Parathyroid adenoma (tissue), 2 donors: Measurements from ENCODE around the gene CHST10.

Source experiments
- H2AFZ ChIP-seq: fragments of 300-600 bp; sonication (generic); one replicate; pipeline ENCODE4 v1.7.0; 2017; ENCODE audit warnings: antibody characterized with exemption, mild to moderate bottlenecking
- H3K27ac ChIP-seq: fragments of 300-600 bp; sonication (generic); one replicate; pipeline ENCODE4 v1.7.0; 2017
- H3K27me3 ChIP-seq: fragments of 300-600 bp; sonication (generic); one replicate; pipeline ENCODE4 v1.7.0; 2017; ENCODE audit warnings: low read length; ENCODE audit not compliant: control insufficient read depth, insufficient read depth
- H3K36me3 ChIP-seq: fragments of 300-600 bp; sonication (generic); one replicate; pipeline ENCODE4 v1.7.0; 2017; ENCODE audit warnings: low read length; ENCODE audit not compliant: control insufficient read depth, insufficient read depth
- H3K4me1 ChIP-seq: fragments of 300-600 bp; sonication (generic); one replicate; pipeline ENCODE4 v1.7.0; 2017; ENCODE audit warnings: control low read depth
- H3K4me2 ChIP-seq: fragments of 300-600 bp; sonication (generic); one replicate; pipeline ENCODE4 v1.7.0; 2017; ENCODE audit warnings: low read length
- H3K4me3 ChIP-seq: fragments of 300-600 bp; sonication (generic); one replicate; pipeline ENCODE4 v1.7.0; 2017; ENCODE audit warnings: low read depth, low read length
- H3K79me2 ChIP-seq: fragments of 300-600 bp; sonication (generic); one replicate; pipeline ENCODE4 v1.7.0; 2017; ENCODE audit warnings: control low read depth
- H3K9ac ChIP-seq: fragments of 300-600 bp; sonication (generic); one replicate; pipeline ENCODE4 v1.7.0; 2017; ENCODE audit warnings: mild to moderate bottlenecking
- H3K9me3 ChIP-seq: fragments of 300-600 bp; sonication (generic); one replicate; pipeline ENCODE4 v1.7.0; 2017; ENCODE audit warnings: low read length; ENCODE audit not compliant: control insufficient read depth
- CTCF ChIP-seq: fragments of 300-600 bp; sonication (generic); IDR thresholded peaks from one replicate; pipeline ENCODE4 v1.7.0; 2017; ENCODE audit warnings: antibody characterized with exemption, mild to moderate bottlenecking
- donor health status: primary hyperparathyroidism.

Gene CHST10

GRCh38 chr2:100423631-100424030 is 6.2 kb upstream of the CHST10 start:
- no peak for TF ChIP-seq CTCF
- Histone ChIP-seq H3K9ac (no peak overlapping the region), H2AFZ (no peak overlapping the region), H3K4me2 (no peak overlapping the region), H3K27ac (no peak overlapping the region), H3K36me3 (no peaks in the 10 kb centered on the region), H3K9me3 (no peaks in the 10 kb centered on the region), H3K4me3 (no peak overlapping the region), H3K27me3 (no peaks in the 10 kb centered on the region), H3K79me2 (no peaks in the 10 kb centered on the region), H3K4me1 (no peaks in the 10 kb centered on the region)

GRCh38 chr2:100422320-100423055 is 5.0 kb upstream of the CHST10 start:
- H3K9me3 ChIP-seq: no peaks in the 10 kb centered on the region
- H3K27me3 ChIP-seq: no peaks in the 10 kb centered on the region
- TF ChIP-seq CTCF: peak; percentile 48
- no peak overlapping the region for H3K9ac ChIP-seq
- no peak overlapping the region for H2AFZ ChIP-seq
- no peak overlapping the region for H3K4me3 ChIP-seq
- no peaks in the 10 kb centered on the region for H3K4me1 ChIP-seq
- no peaks in the 10 kb centered on the region for H3K79me2 ChIP-seq
- H3K36me3 ChIP-seq: no peaks in the 10 kb centered on the region
- H3K27ac ChIP-seq: no peak overlapping the region
- no peak overlapping the region for H3K4me2 ChIP-seq

- Histone ChIP-seq H3K27me3 (no peaks in the 10 kb centered on the region), H3K79me2 (no peaks in the 10 kb centered on the region), H3K36me3 (no peaks in the 10 kb centered on the region), H3K4me3 (no peak overlapping the region), H3K9me3 (no peaks in the 10 kb centered on the region), H3K4me2 (no peak overlapping the region), H2AFZ (no peak overlapping the region), H3K4me1 (no peaks in the 10 kb centered on the region), H3K9ac (no peak overlapping the region), H3K27ac (no peak overlapping the region)
- no peak for TF ChIP-seq CTCF
Observed at GRCh38 chr2:100419915-100420314, 2.4 kb upstream of the CHST10 start.

- H3K36me3 ChIP-seq: no peaks in the 10 kb centered on the region
- H2AFZ ChIP-seq: no peak overlapping the region
- H3K4me2 ChIP-seq: no peak overlapping the region
- no peak for TF ChIP-seq CTCF
- H3K79me2 ChIP-seq: peaks cover under 1% of the 10 kb centered on the region
- H3K9me3 ChIP-seq: no peaks in the 10 kb centered on the region
- H3K27me3 ChIP-seq: no peaks in the 10 kb centered on the region
- H3K27ac ChIP-seq: no peak overlapping the region
- no peak overlapping the region for H3K9ac ChIP-seq
- H3K4me1 ChIP-seq: no peaks in the 10 kb centered on the region
- no peak overlapping the region for H3K4me3 ChIP-seq
Observed at GRCh38 chr2:100418406-100418962, 1.0 kb upstream of the CHST10 start.

- Histone ChIP-seq H3K79me2 (peaks cover 7% of the 10 kb centered on the region), H3K27me3 (no peaks in the 10 kb centered on the region), H3K9ac (no peak overlapping the region), H3K36me3 (no peaks in the 10 kb centered on the region), H3K4me1 (no peaks in the 10 kb centered on the region), H3K4me3 (peak overlapping the region; percentile 43), H3K4me2 (peak overlapping the region; percentile 86), H3K9me3 (no peaks in the 10 kb centered on the region), H2AFZ (peak overlapping the region; percentile 67), H3K27ac (no peak overlapping the region)
- no peak for TF ChIP-seq CTCF
Observed at GRCh38 chr2:100417711-100418124, 250 bp upstream of the CHST10 start.
